HepG2 (cell line): Measurements from ENCODE around the gene PPP2R2D. TPM values are rescaled to one million over a fixed set of nuclear protein-coding genes. Genes with fewer than 3 reads are reported as not detected.

ENCODE experiments used
- EEA1 ChIP-seq: sonication (generic); formaldehyde crosslinking; IDR thresholded peaks from 2 replicates; pipeline ENCODE4 v1.5.1; 2020; ENCODE audit warnings: mild to moderate bottlenecking, missing genetic modification reagents, borderline replicate concordance
- ERF ChIP-seq: IDR thresholded peaks from 2 replicates; pipeline ENCODE4 v1.6.1; 2018; ENCODE audit warnings: missing biosample characterization, missing genetic modification reagents
- ETV5 ChIP-seq: IDR thresholded peaks from 2 replicates; pipeline ENCODE4 v1.6.1; 2018; ENCODE audit warnings: missing biosample characterization, missing genetic modification reagents, inconsistent platforms, borderline replicate concordance
- FOXA3 ChIP-seq: IDR thresholded peaks from 2 replicates; pipeline ENCODE4 v1.6.1; 2016; ENCODE audit warnings: missing genetic modification reagents, missing compliant biosample characterization
- GATA4 ChIP-seq: sonication (generic); IDR thresholded peaks from 2 replicates; pipeline ENCODE4 v1.6.1; 2016; ENCODE audit warnings: antibody characterized with exemption, low read depth, borderline replicate concordance
- HES4 ChIP-seq: sonication (generic); formaldehyde crosslinking; IDR thresholded peaks from 2 replicates; pipeline ENCODE4 v1.9.0; 2021; ENCODE audit warnings: mild to moderate bottlenecking, missing genetic modification reagents, borderline replicate concordance
- HOXA7 ChIP-seq: sonication (generic); formaldehyde crosslinking; IDR thresholded peaks from 2 replicates; pipeline ENCODE4 v1.8.1; 2022; ENCODE audit warnings: mild to moderate bottlenecking, missing genetic modification reagents, moderate library complexity
- MBNL3 ChIP-seq: fragments of 250-450 bp; sonication (Bioruptor Pico); conservative IDR thresholded peaks from 2 replicates; pipeline ENCODE4 v1.8.0; 2022; ENCODE audit warnings: mild to moderate bottlenecking, inconsistent platforms
- TSC22D2 ChIP-seq: sonication (generic); formaldehyde crosslinking; IDR thresholded peaks from 2 replicates; pipeline ENCODE4 v1.5.1; 2020; ENCODE audit warnings: missing genetic modification reagents, mild to moderate bottlenecking, borderline replicate concordance
- U2AF1 ChIP-seq: fragments of 200-400 bp; formaldehyde crosslinking; optimal IDR thresholded peaks from 2 replicates; pipeline ENCODE3; 2017; ENCODE audit warnings: mild to moderate bottlenecking, low read depth, low read length
- ZFP36L1 ChIP-seq: sonication (generic); formaldehyde crosslinking; IDR thresholded peaks from 2 replicates; pipeline ENCODE4 v1.8.0; 2022; ENCODE audit warnings: mild to moderate bottlenecking, missing genetic modification reagents, moderate library complexity
- ZFP41 ChIP-seq: sonication (generic); formaldehyde crosslinking; IDR thresholded peaks from 2 replicates; pipeline ENCODE4 v1.4.0; 2020; ENCODE audit warnings: mild to moderate bottlenecking, missing genetic modification reagents, borderline replicate concordance
- ZNF501 ChIP-seq: sonication (generic); formaldehyde crosslinking; IDR thresholded peaks from 2 replicates; pipeline ENCODE4 v1.5.1; 2020; ENCODE audit warnings: mild to moderate bottlenecking, moderate library complexity, missing genetic modification reagents
- ZNF605 ChIP-seq: sonication (generic); formaldehyde crosslinking; IDR thresholded peaks from 2 replicates; pipeline ENCODE4 v1.8.0; 2022; ENCODE audit warnings: mild to moderate bottlenecking, missing genetic modification reagents
- ZSCAN29 ChIP-seq: sonication (generic); formaldehyde crosslinking; conservative IDR thresholded peaks from 2 replicates; pipeline ENCODE4 v1.4.0; 2020; ENCODE audit warnings: mild to moderate bottlenecking, missing genetic modification reagents
- polyA plus RNA-seq, 8 experiments: library from polyadenylated mRNA; depleted of rRNA in 3 of 8; stranded (reverse) in 7 of 8; unstranded in 1 of 8; fragments of >200 nt; fragmentation: Illumina TruSeq in 4 of 8; extraction: Trizol in 4 of 8; gene quantifications; 2 replicates each; pipeline versions ENCODE4 v1.2.1 to v1.2.3, GENCODE V29; 2011 to 2016; ENCODE audit warnings: low read depth in 4 of 8, missing spikeins in 1 of 8, mixed read lengths in 1 of 8; ENCODE audit not compliant: insufficient read depth in 1 of 8
- total RNA-seq, 5 experiments: library from RNA; depleted of rRNA; stranded (reverse); fragments of >200 nt; fragmentation: Illumina TruSeq; extraction: Trizol; gene quantifications; 2 replicates each; pipeline ENCODE4 v1.2.3, GENCODE V29; 2016; ENCODE audit warnings: low read depth in 1 of 5
- TF ChIP-seq, protein P1 (sequence below): sonication (generic); formaldehyde crosslinking; IDR thresholded peaks from 2 replicates; pipeline ENCODE4 v1.5.1; 2020; ENCODE audit warnings: mild to moderate bottlenecking, missing genetic modification reagents, borderline replicate concordance
- TF ChIP-seq, protein P2 (sequence below), 2 experiments: sonication (generic) in 1 of 2; formaldehyde crosslinking in 1 of 2; IDR thresholded peaks; 2 replicates each; pipeline versions ENCODE4 v1.4.0 to v1.6.1; 2018 to 2020; ENCODE audit warnings: missing genetic modification reagents in 2 of 2, borderline replicate concordance in 1 of 2, low read depth in 1 of 2, mild to moderate bottlenecking in 1 of 2, missing biosample characterization in 1 of 2
- TF ChIP-seq, protein P3 (sequence below): IDR thresholded peaks from 2 replicates; pipeline ENCODE4 v1.6.1; 2018; ENCODE audit warnings: missing genetic modification reagents
- TF ChIP-seq, protein P4 (sequence below): sonication (generic); formaldehyde crosslinking; IDR thresholded peaks from 2 replicates; pipeline ENCODE4 v1.5.0; 2020; ENCODE audit warnings: mild to moderate bottlenecking, missing genetic modification reagents

Gene PPP2R2D
- total and polyA plus RNA-seq, 2 of the 13 experiments (the other 11 are each of a cell fraction or from before 2014, with no cell fraction given), result 32.7 to 33.2 TPM

DNA sequence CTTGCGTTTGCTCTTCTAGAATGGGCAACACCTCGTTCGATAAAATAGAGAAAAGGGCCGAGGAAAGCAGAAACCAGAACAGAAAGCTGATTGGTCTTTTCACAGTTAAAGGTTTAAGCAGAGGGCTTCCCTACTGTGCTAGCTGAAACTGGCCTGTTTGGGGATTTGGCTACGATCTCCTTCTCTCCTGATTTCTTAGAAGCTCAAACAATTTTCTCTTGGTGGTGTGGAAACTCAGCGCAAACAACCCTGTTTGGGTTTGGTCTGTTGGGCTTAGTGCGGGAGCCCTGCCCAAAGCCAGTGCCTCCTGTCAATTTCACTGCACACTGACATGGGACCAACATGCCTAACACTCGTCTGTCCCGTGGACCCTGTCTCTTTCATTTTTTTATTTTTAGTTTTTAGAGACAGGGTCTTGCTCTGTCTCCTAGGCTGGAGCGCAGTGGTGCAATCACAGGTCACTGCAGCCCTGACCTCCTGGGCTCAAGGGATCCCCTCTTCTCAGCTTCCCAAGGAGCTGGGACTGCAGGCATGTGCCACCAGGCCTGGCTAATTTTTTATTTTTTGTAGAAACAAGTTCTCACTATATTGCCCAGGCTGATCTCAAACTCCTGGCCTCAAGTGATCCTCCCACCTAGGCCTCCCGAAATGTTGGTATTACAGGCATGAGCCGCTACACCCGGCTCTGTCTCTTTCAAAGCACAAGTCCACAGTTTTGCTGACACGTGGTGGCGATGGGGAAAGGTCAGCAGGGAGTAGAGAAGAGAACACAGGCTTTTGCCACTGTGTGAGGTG, 97.4 kb downstream of the PPP2R2D start (continued):
- TF ChIP-seq ERF (CRISPR knock-in tag), result peak; percentile 46; the same call in 1 of the 2 replicates
- 0 out of 2 replicates have a peak, but pooled peaks have one; percentile 73 for TF ChIP-seq ZNF605
- no peak for TF ChIP-seq U2AF1
- TF ChIP-seq ZNF501, result no peak
- no peak for TF ChIP-seq EEA1 (CRISPR knock-in tag)
- TF ChIP-seq, protein P1, sequence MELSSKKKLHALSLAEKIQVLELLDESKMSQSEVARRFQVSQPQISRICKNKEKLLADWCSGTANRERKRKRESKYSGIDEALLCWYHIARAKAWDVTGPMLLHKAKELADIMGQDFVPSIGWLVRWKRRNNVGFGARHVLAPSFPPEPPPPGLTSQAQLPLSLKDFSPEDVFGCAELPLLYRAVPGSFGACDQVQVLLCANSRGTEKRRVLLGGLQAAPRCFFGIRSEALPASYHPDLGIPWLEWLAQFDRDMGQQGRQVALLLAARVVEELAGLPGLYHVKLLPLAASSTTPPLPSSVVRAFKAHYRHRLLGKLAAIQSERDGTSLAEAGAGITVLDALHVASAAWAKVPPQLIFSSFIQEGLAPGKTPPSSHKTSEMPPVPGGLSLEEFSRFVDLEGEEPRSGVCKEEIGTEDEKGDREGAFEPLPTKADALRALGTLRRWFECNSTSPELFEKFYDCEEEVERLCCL (CRISPR knock-in tag), result no peak
- no peak for TF ChIP-seq MBNL3 (CRISPR knock-in tag)
- TF ChIP-seq, protein P2, sequence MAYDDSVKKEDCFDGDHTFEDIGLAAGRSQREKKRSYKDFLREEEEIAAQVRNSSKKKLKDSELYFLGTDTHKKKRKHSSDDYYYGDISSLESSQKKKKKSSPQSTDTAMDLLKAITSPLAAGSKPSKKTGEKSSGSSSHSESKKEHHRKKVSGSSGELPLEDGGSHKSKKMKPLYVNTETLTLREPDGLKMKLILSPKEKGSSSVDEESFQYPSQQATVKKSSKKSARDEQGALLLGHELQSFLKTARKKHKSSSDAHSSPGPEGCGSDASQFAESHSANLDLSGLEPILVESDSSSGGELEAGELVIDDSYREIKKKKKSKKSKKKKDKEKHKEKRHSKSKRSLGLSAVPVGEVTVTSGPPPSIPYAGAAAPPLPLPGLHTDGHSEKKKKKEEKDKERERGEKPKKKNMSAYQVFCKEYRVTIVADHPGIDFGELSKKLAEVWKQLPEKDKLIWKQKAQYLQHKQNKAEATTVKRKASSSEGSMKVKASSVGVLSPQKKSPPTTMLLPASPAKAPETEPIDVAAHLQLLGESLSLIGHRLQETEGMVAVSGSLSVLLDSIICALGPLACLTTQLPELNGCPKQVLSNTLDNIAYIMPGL (CRISPR knock-in tag; IDR thresholded peaks at IDR 0.05; ENCODE audit: borderline replicate concordance in 1 of 2, low read depth in 1 of 2), result peak in 1 of 2 experiments; percentile 30; a peak in 1 of 4 replicates
- TF ChIP-seq ZFP41 (CRISPR knock-in tag), result 0 out of 2 replicates have a peak, but pooled peaks have one; percentile 4
- TF ChIP-seq ZFP36L1 (CRISPR knock-in tag), result peak; percentile 60; the same call in 1 of the 2 replicates
- TF ChIP-seq, protein P3, sequence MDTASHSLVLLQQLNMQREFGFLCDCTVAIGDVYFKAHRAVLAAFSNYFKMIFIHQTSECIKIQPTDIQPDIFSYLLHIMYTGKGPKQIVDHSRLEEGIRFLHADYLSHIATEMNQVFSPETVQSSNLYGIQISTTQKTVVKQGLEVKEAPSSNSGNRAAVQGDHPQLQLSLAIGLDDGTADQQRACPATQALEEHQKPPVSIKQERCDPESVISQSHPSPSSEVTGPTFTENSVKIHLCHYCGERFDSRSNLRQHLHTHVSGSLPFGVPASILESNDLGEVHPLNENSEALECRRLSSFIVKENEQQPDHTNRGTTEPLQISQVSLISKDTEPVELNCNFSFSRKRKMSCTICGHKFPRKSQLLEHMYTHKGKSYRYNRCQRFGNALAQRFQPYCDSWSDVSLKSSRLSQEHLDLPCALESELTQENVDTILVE (CRISPR knock-in tag), result 0 out of 2 replicates have a peak, but pooled peaks have one; percentile 0
- no peak for TF ChIP-seq ETV5
- no peak for TF ChIP-seq HOXA7
- peak; percentile 35; the same call in 1 of the 2 replicates for TF ChIP-seq FOXA3
- TF ChIP-seq, protein P4, sequence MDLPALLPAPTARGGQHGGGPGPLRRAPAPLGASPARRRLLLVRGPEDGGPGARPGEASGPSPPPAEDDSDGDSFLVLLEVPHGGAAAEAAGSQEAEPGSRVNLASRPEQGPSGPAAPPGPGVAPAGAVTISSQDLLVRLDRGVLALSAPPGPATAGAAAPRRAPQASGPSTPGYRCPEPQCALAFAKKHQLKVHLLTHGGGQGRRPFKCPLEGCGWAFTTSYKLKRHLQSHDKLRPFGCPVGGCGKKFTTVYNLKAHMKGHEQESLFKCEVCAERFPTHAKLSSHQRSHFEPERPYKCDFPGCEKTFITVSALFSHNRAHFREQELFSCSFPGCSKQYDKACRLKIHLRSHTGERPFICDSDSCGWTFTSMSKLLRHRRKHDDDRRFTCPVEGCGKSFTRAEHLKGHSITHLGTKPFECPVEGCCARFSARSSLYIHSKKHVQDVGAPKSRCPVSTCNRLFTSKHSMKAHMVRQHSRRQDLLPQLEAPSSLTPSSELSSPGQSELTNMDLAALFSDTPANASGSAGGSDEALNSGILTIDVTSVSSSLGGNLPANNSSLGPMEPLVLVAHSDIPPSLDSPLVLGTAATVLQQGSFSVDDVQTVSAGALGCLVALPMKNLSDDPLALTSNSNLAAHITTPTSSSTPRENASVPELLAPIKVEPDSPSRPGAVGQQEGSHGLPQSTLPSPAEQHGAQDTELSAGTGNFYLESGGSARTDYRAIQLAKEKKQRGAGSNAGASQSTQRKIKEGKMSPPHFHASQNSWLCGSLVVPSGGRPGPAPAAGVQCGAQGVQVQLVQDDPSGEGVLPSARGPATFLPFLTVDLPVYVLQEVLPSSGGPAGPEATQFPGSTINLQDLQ (CRISPR knock-in tag), result no peak
- peak; percentile 68; the same call in 1 of the 2 replicates for TF ChIP-seq ZSCAN29 (CRISPR knock-in tag)
- TF ChIP-seq TSC22D2, result 0 out of 2 replicates have a peak, but pooled peaks have one; percentile 34
- TF ChIP-seq GATA4, result no peak
- peak; percentile 23; the same call in 1 of the 2 replicates for TF ChIP-seq HES4
